Stimulated activated CD8-positive, alpha-beta memory T cell treated with anti-CD3 and anti-CD28 coated beads, Interleukin-15, amount 100 ng/mL, for 24 hours (primary cell): ENCODE data around the gene PDE8A.

Experiments used
- DNase-seq: peaks from one replicate; pipeline ENCODE4 v3.0.0-alpha.2; 2020; ENCODE audit warnings: low read depth

The PDE8A gene, protein sequence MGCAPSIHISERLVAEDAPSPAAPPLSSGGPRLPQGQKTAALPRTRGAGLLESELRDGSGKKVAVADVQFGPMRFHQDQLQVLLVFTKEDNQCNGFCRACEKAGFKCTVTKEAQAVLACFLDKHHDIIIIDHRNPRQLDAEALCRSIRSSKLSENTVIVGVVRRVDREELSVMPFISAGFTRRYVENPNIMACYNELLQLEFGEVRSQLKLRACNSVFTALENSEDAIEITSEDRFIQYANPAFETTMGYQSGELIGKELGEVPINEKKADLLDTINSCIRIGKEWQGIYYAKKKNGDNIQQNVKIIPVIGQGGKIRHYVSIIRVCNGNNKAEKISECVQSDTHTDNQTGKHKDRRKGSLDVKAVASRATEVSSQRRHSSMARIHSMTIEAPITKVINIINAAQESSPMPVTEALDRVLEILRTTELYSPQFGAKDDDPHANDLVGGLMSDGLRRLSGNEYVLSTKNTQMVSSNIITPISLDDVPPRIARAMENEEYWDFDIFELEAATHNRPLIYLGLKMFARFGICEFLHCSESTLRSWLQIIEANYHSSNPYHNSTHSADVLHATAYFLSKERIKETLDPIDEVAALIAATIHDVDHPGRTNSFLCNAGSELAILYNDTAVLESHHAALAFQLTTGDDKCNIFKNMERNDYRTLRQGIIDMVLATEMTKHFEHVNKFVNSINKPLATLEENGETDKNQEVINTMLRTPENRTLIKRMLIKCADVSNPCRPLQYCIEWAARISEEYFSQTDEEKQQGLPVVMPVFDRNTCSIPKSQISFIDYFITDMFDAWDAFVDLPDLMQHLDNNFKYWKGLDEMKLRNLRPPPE

DNA sequence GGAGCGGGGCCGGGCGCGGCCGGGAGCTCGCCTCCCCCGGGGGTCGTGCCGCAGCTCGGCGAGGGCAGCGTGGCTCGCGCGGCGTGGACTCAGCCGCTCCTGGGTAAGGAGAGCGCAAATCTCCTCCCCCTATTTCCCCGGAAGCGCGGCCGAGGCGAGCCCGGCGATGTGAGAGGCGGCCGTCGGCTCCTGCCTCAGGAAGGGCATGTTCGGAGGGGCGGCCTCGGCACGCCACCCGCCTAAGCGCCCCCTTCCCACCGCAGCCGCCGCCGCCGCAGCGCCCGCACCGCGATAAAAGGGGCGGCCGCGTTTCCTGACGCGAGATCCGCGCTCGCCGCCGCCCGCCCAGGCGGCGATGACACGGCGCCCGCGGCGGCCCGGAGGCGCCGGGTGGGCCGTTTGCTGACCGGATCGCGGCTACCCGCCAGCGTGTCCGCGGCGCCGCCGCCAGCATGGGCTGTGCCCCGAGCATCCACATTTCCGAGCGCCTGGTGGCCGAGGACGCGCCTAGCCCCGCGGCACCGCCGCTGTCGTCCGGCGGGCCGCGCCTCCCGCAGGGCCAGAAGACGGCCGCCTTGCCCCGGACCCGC lies at the start of gene PDE8A:
TSS of gene PDE8A (plus strand) at position 146 of the 590 bp plus-strand sequence. CDS start at position 453, 307 bp downstream.
- DNase-seq, result no peak

DNA sequence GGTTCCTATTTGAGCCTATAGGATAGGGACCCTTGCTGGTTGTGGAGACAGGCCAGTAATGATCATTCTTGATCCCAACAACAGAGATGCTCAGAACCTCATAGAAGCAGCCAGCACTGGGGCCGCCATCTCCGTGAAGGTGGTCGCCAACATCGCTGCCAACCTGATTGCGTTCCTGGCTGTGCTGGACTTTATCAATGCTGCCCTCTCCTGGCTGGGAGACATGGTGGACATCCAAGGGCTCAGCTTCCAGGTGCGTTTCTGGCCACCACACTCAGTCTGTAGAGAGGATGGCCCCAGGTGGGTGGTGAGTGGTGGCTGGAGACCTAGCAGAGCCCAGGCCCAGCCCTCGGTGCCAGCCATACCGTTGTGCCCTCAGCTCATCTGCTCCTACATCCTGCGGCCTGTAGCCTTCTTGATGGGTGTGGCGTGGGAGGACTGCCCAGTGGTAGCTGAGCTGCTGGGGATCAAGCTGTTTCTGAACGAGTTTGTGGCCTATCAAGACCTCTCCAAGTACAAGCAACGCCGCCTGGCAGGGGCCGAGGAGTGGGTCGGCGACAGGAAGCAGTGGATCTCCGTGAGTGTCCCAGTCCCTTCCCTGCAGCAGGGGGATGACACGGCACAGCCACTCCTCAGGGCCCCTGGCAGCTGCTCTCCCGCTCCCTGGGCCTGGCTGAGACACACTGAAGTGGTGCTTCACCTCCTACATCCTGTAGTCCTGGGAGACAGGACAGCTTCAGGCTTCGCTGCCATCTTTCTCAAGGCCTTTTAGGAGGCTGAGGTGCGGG lies 46.5 kb upstream of the PDE8A start:
- no peak for DNase-seq

DNA sequence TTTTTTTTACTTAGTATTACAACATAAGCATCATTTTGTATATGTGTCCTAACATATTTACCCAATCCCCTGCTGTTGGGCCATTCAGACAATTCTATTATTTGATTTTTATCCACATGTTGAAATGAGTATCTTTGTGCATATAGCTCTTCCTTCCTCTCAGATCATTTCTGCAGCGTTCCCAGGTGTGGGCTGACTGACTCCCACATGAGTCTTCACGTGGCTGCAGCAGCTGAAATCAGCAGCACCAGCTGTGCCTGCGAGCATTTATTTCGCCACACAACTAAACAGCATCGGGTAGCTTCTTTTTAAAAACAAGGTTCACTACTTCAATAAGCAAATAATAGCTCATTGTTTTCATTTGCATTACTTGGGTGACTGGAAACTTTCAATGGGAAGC lies 44.5 kb upstream of the PDE8A start:
- DNase-seq, result no peak

DNA sequence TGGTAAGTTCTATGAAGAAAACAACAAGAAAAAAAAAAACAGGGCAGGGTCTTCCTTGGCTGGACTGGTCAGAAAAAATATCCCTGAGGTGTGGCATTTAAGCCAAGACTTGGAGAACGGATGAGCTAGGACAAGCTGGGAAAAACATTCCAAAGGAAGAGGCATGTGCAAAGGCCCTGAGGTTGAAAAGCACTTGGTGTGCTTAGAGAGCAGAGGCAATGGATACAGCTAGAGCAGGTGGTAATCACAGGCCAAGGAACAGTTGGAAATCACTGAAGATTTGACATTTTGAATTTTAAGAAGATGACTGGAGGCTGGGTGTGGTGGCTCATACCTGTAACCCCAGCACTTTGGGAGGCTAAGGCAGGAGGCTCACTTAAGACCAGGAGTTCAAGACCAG lies 42.9 kb upstream of the PDE8A start:
- no peak for DNase-seq

DNA sequence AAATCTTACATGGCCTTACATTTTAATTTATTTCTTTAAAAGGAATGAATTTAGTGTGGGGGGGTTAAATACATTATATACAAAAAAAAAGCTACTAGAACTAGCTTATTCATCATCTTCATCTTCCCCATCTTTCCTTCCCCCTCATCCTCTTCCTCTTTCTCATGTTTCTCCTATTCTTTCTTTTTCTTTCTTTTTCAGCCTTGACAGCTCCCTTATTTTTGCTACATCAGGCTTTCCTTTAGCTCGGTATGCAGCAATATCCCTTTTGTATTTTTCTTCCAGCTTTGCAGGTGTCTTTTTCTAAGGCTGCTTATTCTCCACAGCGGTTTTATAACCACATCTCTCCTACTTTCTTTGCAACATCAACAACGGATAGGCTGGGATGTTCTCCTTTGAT lies 41.3 kb upstream of the PDE8A start:
- DNase-seq, result no peak

DNA sequence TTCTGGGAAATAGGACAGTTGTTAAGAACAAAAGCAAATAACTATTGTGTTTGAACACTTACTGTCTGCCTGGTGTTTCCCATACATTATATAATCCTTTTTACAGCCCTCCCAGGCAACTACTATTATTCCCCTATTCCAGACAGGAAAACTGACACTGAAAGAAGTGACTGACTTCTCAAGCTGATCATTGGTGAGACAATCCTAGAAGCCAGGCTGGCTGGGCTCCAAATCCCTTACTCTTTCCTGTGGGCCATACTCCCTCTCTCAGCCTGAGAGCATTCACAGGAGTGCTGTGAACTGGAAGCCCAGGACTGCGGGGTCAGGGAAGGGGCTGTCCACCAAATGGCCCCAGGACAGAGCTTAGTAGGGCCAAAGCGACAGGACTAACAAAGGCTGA lies 39.2 kb upstream of the PDE8A start:
- DNase-seq, result no peak

DNA sequence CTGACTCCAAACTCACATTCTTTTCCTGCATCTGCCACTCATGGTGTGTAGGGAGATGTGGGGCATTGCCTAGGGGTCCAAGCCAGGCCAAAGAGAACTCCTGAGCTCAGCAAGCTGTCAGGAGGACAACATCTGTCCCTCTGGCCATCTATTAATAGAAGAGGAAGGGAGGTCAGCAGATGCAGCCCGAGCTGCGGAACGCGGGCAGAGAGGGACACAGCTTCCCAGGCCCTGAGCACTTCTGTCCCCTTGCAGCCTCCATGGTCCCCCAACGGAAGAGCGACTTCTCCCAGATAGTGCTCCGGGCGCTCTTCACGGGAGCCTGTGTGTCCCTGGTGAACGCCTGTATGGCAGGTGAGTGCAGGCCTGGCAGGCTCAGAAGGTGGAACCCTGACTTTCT lies 37.3 kb upstream of the PDE8A start:
- no peak for DNase-seq

DNA sequence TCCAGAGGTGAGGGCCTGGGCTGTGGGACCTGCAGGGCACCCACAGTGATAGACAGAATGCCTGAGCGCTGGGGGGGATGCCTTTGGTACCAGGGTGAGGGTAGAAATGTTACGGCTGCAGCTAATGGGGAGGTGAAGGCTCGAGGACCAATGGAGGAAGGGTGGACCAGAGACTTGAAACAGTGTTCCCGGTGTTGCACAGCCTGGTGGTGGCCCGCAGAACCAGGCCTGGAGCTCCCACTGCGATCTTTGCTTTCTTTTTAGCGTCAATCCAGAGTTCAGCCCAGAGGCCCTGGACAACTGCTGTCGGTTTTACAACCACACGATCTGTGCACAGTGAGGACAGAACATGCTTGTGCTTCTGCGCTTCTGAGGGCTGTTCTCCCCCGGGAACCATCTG lies 36.8 kb upstream of the PDE8A start:
- no peak for DNase-seq

DNA sequence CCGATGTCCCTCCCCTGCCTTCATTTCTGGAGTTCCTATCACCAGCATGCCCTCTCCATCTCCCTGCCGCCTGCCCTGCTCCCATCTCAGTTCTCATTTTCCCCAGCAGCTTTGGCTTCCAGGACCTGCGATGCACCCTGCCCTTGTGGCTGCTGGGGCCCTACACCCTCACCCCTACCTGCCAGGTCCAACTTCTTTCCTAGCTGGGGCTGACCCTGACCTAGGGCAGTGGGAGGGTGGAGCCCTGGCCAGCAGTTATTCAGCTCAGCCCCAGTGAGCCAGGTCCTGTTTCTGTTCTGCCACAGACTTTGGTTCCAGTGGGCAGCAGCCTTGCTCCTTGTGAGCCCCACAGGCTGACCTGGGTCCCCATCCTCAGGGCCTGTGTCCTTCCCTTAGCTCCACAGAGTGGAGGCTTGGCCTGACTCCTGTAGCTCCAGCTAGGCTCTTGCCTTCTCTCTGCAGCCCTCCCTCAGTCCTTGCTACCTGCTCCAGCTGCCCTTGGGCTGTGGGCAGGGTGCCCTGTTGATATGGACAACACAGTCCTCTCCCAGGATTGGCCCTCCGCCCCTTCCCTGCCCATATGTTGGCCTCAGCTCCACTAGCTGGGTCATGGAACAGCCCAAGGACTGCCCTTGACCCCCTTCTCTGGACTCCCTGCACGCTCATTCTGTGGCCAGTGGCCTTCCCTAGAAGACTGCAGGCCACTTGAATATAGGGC lies 34.7 kb upstream of the PDE8A start:
- no peak for DNase-seq

DNA sequence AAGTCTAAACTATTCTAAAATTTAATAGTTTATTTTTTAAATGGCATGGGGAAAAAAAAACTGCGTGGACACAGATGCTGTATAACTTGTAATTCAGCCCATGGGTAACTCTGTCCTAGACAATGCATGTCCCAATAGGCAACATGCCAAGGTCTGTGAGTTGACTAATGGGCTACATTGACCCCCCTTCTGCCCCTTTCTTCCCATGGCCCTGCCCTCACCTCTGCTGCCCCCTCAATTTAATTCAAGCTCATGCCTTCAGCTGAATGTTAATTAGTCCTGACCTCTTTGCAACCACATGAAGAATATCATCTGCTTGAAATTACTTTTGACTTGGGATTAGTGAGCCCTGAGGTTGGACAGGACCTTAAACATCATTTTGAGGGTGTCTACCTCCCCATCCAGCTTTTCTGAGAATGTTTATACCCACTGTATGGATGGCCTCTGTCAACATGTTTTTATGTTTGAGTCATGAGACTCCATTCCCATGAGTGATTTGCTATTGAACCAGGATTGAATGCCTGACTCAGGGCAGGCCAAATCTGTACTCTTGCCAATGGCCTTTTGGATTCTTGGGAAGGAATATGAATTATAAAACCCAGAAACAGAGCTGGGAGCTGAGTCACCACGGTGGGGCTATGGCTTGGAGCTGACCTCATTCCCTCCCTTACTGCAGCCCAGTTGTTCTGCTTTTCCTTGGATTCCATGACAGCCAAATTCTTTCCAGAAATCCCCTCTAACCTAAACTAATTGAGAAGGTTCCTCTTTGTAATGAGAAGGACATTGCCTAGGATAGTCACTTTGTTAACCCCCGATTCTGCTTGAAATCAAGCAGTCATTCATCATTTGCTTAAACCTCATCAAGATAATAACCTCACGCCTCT lies 33.5 kb upstream of the PDE8A start:
- no peak for DNase-seq

DNA sequence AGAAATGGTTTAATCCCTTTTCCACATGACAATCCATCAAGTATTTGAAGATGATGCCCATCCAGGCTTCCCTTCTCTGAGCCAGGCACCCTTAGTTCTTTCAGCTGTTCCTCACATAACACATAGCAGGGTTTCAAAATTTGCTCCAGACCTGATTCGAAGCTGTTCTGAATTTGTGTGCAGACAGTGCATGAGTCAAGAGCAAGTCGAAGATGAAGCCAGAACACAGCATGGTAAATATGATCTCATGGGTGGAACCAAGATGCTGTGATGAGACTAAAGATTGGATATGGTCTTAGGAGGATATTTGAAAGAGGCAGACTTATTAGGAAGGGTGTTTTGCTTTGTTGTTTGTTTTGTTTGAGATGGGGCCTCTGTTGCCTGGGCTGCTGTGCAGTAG lies 32.6 kb upstream of the PDE8A start:
- DNase-seq, result no peak

DNA sequence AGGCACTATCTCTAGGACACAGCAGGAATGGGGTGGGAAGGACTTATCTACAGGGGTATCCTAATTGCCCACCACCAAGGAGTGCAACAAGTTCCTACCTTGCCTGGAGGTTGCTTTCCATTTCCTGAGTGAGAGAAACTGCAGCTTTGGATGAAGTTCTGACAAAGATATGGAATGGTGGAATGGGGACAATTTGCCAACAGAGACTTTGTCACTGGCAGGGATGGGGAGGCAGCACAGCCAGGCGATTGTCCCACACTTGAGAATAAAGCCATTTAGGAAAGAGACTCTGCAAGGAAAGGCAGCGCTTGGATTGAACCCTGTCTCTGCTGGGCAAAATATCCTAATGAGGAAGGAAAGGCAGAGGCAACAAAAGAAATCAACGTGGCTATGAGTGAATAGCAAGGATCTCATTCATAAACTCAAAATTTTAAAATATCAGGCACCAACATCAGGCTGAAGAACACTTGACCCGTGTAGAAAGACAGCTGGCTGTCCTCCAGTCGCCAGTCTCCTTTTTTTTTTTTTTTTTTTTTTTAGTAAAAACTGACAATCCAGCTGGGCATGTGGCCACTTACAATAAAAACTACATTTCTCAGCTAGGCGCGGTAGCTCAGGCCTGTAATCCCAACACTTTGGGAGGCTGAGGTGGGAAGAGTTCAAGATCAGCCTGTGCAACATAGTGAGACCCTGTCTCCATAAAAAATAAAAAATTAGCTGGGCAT lies 31.6 kb upstream of the PDE8A start:
- no peak for DNase-seq

DNA sequence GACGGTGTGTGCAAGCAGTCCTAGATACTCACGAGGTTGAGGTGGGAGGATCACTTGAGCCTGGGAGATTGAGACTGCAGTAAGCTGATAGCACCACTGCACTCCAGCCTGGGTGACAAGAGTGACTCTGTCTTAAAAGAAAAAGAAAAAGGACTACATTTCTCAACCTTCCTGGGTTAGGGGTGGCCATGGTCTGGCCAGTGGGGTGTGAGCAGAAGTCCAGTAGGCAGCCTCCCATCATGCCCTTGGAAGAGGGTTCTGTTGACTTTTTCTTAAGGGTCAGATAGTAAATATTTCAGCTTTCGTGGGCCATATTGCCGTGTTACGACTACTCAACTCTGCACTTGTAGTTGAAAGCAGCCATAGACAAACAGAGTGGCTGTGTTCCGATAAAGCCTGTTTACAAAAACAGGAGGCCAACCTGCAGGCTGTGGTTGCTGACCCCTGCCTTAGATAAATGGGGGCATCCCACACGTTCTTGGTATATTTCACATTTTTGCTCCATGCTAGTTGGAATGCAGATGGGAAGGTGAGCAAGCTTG lies 31.0 kb upstream of the PDE8A start:
- DNase-seq, result no peak

DNA sequence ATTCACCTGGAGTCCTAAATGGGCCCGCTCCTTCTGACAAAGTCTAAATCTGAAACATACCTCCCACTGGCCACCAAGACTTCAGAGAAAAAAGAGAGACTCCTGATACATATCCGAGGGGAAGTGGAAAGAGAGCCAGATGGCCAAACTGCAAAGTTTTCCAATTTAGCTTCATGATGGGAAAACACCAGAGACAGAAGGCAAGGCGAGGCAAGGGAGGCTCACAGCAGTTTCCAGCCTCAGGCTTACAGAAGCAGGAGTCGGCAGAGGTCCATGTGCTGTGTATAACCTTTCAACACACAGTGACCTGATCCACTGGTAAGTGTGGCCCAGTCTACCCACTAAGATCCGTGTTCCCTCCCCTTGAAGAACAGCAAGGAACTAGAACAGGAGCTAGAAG lies 29.9 kb upstream of the PDE8A start:
- no peak for DNase-seq

DNA sequence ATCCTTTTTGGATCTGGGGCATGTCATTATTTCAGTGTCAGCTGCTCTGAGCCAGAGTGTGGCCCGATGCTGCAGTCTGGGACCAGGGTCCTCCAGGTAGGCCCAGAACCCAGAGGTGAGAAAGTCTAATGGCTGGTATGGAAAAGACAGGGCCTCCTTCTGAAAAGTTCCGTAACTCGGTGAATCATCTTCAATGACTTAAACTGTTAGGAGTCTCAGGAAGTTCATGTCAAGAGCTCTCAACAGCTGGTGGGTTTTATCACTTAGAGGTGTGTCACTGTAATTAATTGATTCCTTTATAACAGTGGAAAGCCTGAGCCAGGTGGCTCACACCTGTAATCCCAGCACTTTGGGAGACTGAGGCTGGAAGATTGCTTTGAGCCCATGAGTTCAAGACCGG lies 28.5 kb upstream of the PDE8A start:
- DNase-seq, result no peak

DNA sequence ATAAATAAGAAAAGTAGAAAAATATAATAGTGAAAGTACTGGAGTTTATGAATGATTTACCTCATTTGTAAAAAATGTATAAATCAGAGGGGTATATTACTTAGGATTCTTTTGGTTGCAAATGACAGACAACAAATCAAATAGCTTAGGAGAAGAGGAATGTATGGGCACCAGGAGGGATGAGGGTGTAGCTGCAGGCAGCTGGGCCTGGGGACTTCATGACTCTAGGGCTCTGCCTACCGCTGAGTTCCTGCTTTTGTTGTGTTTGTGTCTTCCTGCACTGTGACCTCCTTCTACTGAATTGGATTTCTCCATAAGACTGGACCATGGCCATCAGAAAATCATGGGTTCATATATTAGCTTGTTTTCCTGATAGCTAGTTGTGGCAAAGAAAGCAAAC lies 27.9 kb upstream of the PDE8A start:
- no peak for DNase-seq

DNA sequence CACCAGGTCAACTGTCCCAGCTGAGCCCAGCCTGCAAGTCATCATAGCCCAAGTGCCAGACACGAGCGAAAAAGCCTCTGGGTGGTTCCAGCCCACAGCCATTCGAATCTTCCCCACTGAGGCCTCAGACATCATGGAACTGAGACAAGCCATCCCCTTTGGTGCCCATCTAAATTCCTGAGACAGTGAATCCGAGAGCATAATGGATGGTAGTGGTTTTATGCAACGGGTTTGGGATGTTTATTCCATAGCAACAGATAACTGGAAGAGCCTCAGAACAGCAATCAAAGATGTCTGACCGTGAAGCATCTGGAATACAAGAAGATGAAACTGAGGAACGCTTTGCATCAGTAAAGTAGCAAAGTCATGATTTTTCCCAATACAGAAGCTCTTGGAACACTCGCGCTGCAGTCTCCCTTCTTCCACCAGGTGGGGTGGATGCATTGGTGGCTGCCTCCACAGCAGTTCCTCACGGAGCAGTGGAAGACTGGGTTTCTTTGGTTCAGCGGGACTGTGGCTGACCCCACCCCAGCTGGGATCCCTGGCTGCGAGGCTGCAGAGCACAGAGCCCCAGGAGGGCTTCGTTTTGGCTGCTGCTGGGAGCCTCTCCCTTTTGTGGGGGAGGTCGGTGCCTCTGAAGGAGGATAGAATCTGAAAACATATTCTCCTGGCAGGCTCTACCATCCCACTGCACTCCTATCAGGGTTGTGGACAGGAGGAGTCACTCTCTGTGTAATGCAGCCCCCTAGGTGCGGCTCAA lies 26.4 kb upstream of the PDE8A start:
- no peak for DNase-seq

DNA sequence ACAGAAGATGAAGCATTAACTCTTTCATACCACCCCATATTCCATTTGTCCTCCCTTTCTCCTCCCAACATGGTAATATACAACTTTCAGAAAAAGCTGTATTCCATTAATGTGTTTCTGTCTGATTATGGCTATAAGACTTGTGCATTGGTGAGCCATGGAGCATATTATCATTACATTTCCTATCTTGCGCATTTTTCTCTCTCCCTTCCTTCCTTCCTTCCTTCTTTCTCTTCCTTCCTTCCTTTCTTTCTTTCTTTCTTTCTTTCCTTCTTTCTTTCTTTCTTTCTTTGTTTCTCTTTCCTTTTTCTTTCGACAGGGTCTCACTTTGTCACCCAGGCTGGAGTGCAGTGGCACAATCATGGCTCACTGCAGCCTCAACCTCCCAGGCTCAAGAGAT lies 25.5 kb upstream of the PDE8A start:
- DNase-seq, result no peak
